ENCODE results near the gene KRT14. TPM values are rescaled to one million over a fixed set of nuclear protein-coding genes. Genes with fewer than 3 reads are reported as not detected.

Gene KRT14
- total RNA-seq, 2 donors from 2014 or later, result not detected

- H3K36me3 Mint-ChIP-seq, result no peaks in the 10 kb centered on the region
- H3K9me3 Mint-ChIP-seq, result no peaks in the 10 kb centered on the region
- DNase-seq (ENCODE audit: low spot score in 2 of 2), result no peak
- ATAC-seq, result no peak
- no peak overlapping the region for H3K27ac Mint-ChIP-seq
Measured at GRCh38 chr17:41535764-41536481, 50.8 kb downstream of the KRT14 start.

GRCh38 chr17:41534899-41535546, 51.7 kb downstream of the KRT14 start:
- Mint-ChIP-seq H3K27ac (no peak overlapping the region), H3K36me3 (no peaks in the 10 kb centered on the region), H3K9me3 (no peaks in the 10 kb centered on the region)
- DNase-seq (ENCODE audit: low spot score in 2 of 2) (no peak), ATAC-seq (no peak)

- Mint-ChIP-seq H3K36me3 (peaks cover 0 to 5% of the 10 kb centered on the region in 2 donors), H3K9me3 (no peaks in the 10 kb centered on the region), H3K27ac (no peak overlapping the region)
- DNase-seq (ENCODE audit: low spot score in 2 of 2) (no peak), ATAC-seq (no peak)
Measured at GRCh38 chr17:41533613-41534012, 53.1 kb downstream of the KRT14 start.

GRCh38 chr17:41532947-41533570, 53.6 kb downstream of the KRT14 start:
- DNase-seq (ENCODE audit: low spot score in 2 of 2) (no peak), ATAC-seq (no peak)
- Mint-ChIP-seq H3K27ac (no peak overlapping the region), H3K36me3 (peaks cover 0 to 5% of the 10 kb centered on the region in 2 donors), H3K9me3 (no peaks in the 10 kb centered on the region)

Other genes starting within 250 kb of the KRT14 start
- gene KRT33A, start 236.1 kb downstream of the KRT14 start, total RNA-seq, result not detected
- not detected for gene KRT33B, start 217.1 kb downstream of the KRT14 start, total RNA-seq
- not detected for gene KRT34, start 204.6 kb downstream of the KRT14 start, total RNA-seq
- not detected for gene KRT31, start 189.3 kb downstream of the KRT14 start, total RNA-seq
- gene KRT37, start 162.3 kb downstream of the KRT14 start, total RNA-seq, result not detected
- gene KRT38, start 145.9 kb downstream of the KRT14 start, total RNA-seq, result not detected
- gene KRT32, start 119.5 kb downstream of the KRT14 start, total RNA-seq, result not detected
- gene KRT35, start 105.7 kb downstream of the KRT14 start, total RNA-seq, result not detected
- not detected for gene KRT36, start 97.0 kb downstream of the KRT14 start, total RNA-seq
- gene KRT13, start 81.3 kb downstream of the KRT14 start, total RNA-seq, result not detected
- gene KRT15, start 68.0 kb downstream of the KRT14 start, total RNA-seq, result not detected
- not detected for gene KRT19, start 58.6 kb downstream of the KRT14 start, total RNA-seq
- gene KRT9, start 14.8 kb downstream of the KRT14 start, total RNA-seq, result not detected
- not detected for gene KRT16, start 25.9 kb upstream of the KRT14 start, total RNA-seq
- gene KRT17, start 37.7 kb upstream of the KRT14 start, total RNA-seq, result under 1 TPM in 1 of 2 donors, not detected in 1; 0.50 TPM
- gene EIF1, start 102.0 kb upstream of the KRT14 start, total RNA-seq, result 1,000 to 10,000 TPM in 1 of 2 donors, 100 to 1,000 TPM in 1; 899 to 1,106 TPM
- not detected for gene GAST, start 125.4 kb upstream of the KRT14 start, total RNA-seq
- gene HAP1, start 147.7 kb upstream of the KRT14 start, total RNA-seq, result not detected
- gene JUP, start 199.8 kb upstream of the KRT14 start, total RNA-seq, result under 1 TPM; 0.39 to 0.72 TPM
- 1 to 10 TPM; 1.1 to 1.8 TPM for gene P3H4, start 225.1 kb upstream of the KRT14 start, total RNA-seq
- under 1 TPM in 1 of 2 donors, not detected in 1; 0.47 TPM for gene FKBP10, start 226.1 kb upstream of the KRT14 start, total RNA-seq
- gene NT5C3B, start 249.3 kb upstream of the KRT14 start, total RNA-seq, result 10 to 100 TPM; 52.4 to 62.1 TPM

All from activated naive CD4-positive, alpha-beta T cell treated with anti-CD3 and anti-CD28 coated beads, Interleukin-2, amount 50 U/mL, for 72 hours (primary cell).